T follicular helper cell (primary cell): ENCODE data around the gene PFKP.
A peak's percentile ranks its signal among the peaks of the same experiment; 100 is the strongest.
"Not testable (repeated sequence)": the region's sequence is repeated elsewhere in the genome, so short reads cannot be mapped to it uniquely, and the experiment has no call there.

Experiments used
- DNase-seq: peaks from one replicate; pipeline ENCODE4 v3.0.0-alpha.2; 2020; ENCODE audit warnings: low read depth

PFKP gene

DNA sequence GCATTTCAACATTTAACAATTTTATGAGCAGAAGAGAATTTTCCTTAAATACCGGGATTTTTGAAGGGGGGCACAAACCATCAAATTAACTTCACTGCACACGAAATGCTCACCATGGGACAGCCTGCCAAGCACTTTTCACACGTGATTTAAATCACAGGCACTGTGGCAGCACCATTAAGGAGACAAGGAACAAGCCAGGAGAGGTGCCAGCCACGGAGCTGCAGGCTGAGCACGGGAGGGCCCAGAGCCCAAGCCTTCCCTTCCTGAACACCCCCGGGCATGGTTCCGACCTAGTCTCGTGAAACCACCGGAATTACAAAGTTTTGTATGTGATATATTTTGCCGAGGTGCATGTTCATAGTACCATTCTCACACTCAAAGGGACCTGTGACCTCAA is 91.8 kb downstream of the PFKP start:
- no peak for DNase-seq

DNA sequence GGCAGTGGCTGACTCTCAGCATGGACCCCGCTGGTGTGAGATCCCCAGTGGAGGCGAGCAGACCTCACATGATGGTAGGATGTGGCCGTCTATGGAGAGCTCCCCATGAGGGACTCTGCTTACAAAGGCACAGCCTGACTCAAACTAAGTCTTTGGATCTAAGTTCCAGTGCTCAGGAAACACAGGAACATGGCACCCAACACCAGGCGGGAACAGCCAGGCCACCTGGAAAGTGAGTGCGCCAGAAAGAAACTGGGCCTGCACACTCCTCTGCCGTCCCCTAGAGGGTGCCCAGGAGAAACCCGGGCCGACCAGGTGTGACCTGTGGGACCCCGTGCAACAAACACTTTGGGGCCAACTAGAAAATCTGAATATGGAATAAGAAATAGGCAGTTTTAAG is 95.2 kb downstream of the PFKP start:
- DNase-seq: no peak

DNA sequence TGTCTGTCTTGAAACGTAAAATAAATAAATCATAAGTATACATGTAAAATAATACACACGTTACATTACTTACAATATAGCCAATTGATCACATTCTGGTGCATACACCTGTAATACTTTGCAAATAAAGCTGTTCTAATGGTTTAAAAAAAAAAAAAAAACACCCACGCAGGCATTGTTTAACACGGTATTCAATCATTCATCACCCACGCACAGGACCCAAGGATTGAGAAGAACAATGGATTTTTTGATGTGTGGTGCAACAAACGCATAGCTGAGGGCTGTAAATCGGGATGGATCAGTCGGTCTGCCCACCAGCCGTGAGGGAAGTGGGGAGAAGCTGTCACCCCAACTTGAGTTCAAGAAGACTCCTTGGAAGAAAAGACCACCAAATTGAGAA is 96.5 kb downstream of the PFKP start:
- no peak for DNase-seq

DNA sequence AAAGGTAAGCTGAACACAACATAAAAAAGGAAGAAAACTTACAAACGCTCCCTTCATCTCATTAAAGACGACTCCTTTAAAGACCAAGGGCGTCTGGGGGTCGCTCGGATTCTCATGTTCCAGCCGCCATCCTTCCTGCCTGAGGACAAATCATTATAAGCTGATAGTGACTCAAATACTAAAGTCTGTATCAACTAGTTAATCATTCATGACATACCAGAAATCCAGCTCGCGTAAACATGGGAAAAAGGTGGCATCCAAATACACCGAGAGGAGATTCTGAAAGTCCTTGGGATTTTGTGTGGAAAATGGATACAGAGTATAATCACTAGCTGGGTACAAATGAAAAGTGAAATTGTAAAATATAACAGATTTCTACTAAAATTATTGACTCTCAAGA is 97.8 kb downstream of the PFKP start:
- DNase-seq: no peak

DNA sequence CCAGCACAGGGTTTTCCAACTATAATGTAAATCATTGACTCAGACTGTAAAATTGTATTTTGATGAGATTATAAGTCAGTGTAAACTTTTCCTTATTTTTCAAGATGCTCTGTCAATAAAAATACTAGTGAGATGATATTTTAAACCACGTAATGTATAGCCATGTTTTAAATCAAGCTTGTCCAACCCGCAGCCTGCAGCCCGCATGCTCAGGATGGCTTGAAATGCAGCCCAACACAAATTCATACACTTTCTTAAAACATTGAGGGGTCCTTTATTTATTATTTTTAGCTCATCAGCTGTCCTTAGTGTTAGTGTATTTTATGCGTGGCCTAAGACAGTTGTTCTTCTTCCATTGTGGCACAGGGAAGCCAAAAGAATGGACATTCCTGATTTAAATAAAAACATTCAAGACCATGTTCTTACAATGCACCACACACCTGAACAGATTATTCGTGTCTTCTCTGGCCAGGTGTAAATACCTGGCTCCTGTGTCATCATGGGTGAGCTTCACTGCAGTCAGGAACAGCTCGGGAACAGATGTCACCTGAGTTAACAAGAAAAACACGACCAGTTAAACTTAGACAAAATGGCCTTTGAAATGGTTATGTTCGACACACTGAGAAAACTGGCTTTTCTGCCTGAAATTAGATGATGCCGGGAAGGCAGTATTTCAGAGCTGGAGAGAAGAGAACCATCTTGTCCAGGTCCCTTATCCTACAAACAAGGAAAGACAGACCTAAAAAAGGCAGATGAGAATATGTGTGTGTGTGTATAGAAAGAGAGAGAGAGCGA is 99.3 kb downstream of the PFKP start:
- DNase-seq: no peak

DNA sequence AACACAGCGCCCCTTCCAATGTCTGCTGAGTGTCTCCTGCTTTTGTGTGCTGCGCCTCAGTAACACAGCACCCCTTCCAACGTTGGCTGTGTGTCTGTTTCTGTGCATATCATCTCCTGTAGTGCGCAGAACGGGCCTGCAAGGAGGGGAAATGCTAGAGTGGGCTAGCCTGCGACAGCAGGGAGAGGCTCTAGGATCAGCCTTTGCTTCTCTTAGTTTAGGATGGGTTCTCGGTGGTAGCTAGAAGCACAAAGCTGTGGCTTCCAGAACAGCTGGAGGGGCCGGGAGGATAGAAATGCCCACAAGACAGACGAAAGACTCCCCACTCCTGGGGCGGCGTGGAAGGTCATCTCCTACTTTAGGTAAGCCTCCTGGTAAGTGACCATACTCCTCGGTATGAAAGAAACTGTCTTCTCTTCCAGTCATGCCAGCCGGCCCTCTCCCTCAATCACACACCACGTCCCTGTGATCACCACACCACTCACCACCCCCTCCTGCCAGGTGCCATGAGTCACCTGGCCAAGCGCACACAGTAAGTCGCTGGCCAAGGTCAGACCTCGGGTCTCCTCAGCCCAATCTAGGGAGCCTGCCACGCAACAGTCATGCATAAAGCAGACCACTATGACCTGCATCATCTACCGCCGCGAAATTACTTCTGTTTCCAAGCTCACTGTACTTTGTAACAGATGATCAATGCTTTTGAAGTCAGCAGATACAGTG is 100.4 kb downstream of the PFKP start:
- no peak for DNase-seq

DNA sequence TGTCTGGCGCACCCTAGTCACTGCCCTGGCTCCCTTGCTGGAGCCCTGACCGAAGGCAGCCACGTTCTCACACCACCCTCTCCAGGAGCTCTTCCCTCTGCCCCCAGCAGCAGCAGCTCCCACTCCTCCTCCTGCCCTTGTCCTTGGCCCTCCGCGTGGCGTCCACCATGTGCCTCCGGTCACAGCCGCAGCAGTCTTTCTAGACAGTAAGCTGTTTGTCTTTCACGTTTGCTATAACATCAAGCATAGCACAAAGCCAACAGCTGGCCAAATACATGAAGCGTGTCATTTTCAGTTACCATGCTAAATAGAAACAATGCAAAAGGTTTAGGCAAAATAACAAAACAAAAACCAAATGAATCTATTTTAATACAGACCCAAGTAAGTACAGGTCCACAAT is 101.9 kb downstream of the PFKP start:
- no peak for DNase-seq

DNA sequence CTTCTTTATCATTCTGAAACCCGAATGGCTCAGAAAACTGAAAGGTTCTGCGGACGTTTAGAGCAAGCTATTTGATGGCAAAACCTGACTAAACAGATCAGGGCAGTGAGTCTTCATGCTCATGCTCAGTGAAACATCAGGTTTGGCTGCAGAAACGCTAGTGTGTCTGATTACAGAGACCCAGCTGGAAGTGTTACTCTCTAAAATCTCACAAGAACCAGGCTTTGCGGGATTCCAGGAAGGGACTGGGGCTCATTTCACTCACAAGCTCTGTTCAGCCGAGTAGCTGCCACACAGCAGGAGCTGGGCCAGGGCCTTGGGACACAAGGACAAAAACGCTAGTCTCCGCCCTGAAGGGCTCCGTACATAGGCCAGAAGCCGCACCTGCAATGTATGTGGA is 102.3 kb downstream of the PFKP start:
- no peak for DNase-seq

DNA sequence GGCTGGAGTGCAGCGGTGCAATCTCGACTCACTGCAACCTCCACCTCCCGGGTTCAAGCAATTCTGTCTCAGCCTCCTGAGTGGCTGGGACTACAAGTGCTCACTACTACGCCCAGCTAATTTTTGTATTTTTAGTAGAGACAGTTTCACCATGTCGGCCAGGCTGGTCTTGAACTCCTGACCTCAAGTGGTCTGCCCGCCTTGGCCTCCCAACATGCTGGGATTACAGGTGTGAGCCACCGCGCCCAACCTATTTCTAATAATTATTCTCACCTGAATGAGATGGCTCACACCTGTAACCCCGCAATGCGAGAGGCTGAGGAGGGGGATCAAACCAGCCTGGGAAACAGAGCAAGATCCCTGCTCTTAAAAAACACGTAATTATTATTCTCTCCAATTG is 104.1 kb downstream of the PFKP start:
- DNase-seq: not testable (repeated sequence)

DNA sequence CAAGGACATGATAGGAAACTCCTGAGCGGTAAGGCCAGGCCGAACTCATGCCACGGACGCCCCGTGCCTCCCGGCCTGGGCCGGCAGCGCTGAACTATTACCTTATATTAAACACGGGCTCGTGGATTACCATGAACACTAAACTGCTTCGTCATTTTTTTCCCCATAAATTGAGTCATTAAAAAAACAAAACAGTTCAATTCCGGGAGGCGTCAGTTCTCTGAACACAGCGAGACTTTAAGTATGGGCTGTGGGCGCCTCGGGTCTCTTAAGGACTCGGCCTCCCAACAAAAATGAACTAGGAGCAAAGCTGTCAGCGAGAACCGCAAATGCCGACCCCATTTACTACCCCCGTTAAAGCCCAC is 104.7 kb downstream of the PFKP start:
- DNase-seq: no peak

DNA sequence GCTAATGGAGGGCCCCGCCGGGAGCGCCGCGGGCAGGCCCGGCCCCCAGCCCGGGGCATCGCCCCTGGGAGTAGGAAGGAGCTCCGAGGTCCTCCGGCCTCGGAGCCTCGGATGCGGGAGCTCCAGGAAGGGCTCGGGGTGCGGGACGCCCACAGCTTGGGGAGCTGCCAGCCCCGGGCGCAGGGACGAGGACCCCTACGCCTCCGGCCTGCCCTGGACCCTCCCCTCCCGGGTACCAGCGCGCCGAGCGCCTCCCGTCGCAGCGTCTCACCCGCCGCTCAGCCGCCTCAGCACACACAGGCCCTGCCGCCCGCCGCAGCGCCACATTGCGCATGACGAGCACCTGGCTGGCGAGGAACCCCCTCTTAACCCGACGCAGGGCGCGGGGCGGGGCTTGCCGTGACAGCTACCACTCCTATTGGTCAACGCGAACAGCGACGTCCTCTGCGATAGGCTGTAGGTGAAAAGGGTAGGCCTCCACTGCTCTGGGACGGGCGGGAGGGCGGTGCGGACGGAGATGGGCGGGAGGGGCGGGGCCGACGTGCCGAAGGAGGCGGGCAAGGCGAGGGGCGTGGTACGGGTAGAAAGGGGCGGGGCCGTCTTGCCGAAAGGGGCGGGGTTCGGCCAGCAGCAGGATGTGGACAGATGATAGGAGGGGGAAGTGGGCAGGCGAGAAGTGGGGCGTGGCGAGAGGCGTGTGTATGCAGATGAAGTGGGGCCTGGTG is 105.3 kb downstream of the PFKP start, which contains the start of gene PITRM1:
TSS of gene PITRM1 (minus strand) at position 337 of the 725 bp plus-strand sequence. CDS start at position 327, 10 bp downstream.
- peak; percentile 99 for DNase-seq

DNA sequence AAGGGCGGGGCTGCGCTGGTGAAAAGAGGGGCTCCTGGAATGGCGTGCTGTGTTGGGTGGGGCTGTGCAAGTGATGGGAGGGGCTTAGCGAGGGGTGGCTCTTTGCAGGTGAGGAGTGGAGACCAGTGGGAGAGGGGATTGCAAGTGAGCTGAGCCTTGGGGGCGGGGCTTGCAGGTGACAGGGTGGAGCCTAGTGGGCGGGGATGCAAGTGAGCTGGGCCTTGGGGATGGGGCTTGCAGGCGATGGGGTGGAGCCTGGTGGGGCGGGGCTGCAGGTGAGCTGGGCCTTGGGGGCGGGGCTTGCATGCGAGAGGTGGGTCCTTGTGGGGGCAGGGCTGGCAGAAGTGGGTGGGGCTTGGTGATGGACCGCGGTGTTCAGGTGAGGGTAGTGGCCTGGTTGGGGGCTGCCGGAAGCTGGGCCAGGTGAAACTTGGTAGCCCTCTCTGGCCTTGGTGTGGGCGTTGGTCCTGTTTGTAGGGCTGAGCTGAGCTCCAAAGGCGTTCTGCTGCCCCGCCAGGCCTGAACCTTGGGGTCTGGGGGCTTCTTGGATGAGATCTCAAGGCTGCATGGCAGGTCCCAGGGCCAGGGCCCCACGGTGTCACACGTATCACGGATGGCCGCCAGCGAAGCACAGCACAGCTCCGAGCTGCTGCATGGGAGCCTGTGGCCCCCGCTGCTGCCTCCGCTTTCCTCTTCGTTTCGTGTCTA is 106.0 kb downstream of the PFKP start:
- DNase-seq: no peak

DNA sequence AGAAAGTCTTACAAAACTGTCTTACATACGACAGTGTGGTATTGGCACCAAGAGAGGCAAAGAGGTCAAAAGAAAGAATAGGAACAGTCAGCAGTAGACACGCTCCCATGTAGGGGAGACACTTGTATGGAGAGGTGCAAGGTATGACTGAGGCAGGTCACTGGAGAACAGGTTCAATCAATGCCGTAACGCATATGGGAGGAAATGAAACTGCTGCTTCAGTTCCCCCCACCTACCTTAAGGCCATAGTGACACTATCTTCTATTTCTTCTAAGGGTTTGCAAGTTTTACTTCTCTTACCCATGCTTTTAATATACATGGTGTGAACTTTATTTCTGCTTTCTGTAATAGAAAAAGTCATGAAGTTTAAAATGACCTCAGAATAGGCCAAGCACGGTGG is 110.7 kb downstream of the PFKP start:
- DNase-seq: no peak

DNA sequence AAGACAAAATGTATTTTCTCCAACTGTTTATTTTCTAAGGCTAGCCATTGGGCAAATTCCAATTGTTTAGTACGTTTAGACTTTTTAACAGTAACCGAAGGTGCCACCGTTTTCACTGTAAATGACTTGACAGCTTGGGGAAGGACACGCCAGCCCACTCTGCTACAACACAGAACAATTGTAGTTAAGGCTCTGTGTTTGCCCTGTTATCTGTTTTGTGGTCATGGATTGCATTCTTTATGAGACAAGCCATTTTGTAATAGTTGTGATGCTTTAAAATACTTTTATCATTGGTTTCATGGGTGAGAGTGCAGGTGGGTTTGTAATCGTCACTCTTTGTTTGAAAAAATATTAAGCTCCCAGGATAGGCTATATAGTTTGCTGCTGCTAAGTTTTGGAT is 111.8 kb downstream of the PFKP start:
- DNase-seq: no peak

DNA sequence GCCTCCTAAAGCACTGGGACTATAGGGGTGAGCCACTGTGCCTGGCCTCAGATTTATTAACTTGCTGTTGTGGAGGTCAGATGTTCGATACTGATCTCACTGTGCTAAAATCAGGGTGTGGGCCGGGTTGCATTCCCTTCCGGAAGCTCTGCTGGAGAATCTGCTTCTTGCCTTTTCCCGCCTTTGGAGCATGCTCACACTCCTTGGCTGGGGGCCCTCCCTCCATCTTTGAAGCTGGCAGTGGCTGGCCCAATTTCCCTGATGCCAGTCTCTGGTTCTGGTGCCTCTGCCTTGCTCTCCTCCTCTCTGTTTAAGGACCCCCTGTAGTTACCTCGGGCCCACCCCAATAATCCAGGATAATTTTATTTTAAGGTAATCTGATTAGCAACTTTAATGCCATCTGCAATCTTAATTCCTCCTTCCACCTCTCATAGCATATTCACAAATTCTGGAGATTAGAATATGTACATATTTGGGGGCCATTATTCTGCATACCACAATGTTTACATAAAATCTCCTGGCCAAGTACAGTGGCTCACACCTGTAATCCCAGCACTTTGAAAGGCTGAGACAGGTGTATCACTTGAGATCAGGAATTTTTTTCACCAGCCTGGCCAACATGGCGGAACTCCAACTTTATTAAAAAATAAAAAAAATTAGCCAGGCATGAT is 113.1 kb downstream of the PFKP start:
- no peak for DNase-seq

DNA sequence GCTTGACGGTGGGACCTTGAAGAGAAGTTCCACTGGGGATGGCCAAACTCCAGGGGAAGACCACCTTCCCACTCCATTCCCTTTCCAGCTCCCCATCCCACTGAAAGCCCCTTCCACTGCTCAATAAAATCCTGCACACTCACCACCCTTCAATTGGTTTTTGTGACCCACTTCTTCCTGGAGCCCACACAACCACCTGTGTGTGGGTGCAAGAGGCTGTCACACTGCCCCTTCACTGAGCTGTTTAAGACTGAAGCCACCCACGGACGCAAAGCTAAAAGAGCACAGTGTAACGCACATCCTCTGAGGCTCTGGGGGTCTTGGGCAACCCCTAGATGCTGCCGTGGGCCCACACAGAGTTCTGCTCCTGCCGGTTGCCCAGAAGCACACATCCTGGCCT is 118.0 kb downstream of the PFKP start:
- DNase-seq: no peak

DNA sequence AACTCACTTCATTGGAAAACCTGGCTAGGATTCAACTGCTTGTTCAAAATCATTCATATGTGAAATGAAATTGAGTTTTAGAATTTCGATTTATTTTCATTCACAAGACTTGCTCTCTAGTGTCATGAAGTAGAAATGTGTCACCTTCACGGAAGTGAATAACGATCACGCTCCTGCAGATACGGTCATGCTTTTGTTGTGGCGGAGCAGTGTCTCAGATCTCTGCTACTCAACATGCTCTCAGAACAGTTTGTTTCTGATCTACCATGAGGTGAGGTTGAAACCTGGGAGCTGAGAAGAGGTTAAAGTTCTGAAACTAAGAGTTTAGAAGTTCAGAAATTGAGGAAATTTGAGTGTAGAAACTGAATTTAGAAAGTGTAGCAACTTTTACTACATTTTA is 119.0 kb downstream of the PFKP start:
- peak; percentile 29 for DNase-seq
